GM12878 (cell line): Measurements from ENCODE around the gene TSPAN5. TPM values are rescaled to one million over a fixed set of nuclear protein-coding genes. Genes with fewer than 3 reads are reported as not detected.

Experiments used
- ATAC-seq: fragments of 200-7000 bp; cut with Tn5 transposase; 3 replicates; pipeline ENCODE4 v1.9.1; 2020; ENCODE audit warnings: mild to moderate bottlenecking, moderate library complexity
- BruUV-seq: library from RNA; stranded (reverse); fragments of 400-500 nt; replicated peaks from 2 replicates; lab custom pipeline; 2021; lab: Mats Ljungman, UMichigan
- CTCF ChIA-PET: fragments of 300-600 bp; sonication (Branson Sonifier 250); formaldehyde crosslinking; extraction: SDS; loops from one replicate; lab custom pipeline; 2021; ENCODE audit warnings: inconsistent platforms; lab: Yijun Ruan, JAX
- POLR2A ChIA-PET: fragments of 350-600 bp; formaldehyde crosslinking; extraction: SDS; loops from one replicate; lab custom pipeline; 2021; ENCODE audit warnings: inconsistent platforms; lab: Charles Lee
- RAD21 ChIA-PET: fragments of 300-600 bp; sonication (Branson Sonifier 250); formaldehyde crosslinking; loops from one replicate; lab custom pipeline; 2023; ENCODE audit warnings: antibody characterized with exemption; ENCODE audit not compliant: unreplicated experiment; lab: Charles Lee
- SMC1A ChIA-PET: fragments of 300-600 bp; sonication (Branson Sonifier 250); formaldehyde crosslinking; loops from one replicate; lab custom pipeline; 2023; ENCODE audit not compliant: unreplicated experiment, uncharacterized antibody; lab: Charles Lee
- DNase-seq: peaks from one replicate; pipeline ENCODE4 v3.0.0-alpha.2; 2011; ENCODE audit warnings: low read depth, low spot score
- FAIRE-seq: peaks from 3 replicates; lab custom pipeline; 2011; peaks lifted over from hg19 to GRCh38; lab: Jason Lieb, UNC
- H2AFZ ChIP-seq: 2 replicates; pipeline ENCODE4 v1.6.0; 2011; ENCODE audit warnings: low read depth, low read length, control low read depth; ENCODE audit not compliant: control insufficient read depth
- H3K27ac ChIP-seq: 2 replicates; pipeline ENCODE4 v1.5.1; 2011; ENCODE audit warnings: control low read depth; ENCODE audit not compliant: control insufficient read depth, insufficient read depth
- H3K27me3 ChIP-seq, 2 experiments: replicated peaks in 1 of 2; 2 replicates each; pipeline versions ENCODE4 v1.6.0 to v1.6.1; 2011; ENCODE audit warnings: low read length in 1 of 2; ENCODE audit not compliant: control insufficient read depth in 2 of 2, insufficient read depth in 2 of 2
- H3K36me3 ChIP-seq, 2 experiments: 2 replicates each; pipeline ENCODE4 v1.5.1; 2011; ENCODE audit warnings: low read length in 1 of 2; ENCODE audit not compliant: control insufficient read depth in 2 of 2, insufficient read depth in 2 of 2
- H3K4me1 ChIP-seq: 2 replicates; pipeline ENCODE4 v1.6.1; 2011; ENCODE audit warnings: mild to moderate bottlenecking, low read length, moderate library complexity, mixed read lengths; ENCODE audit not compliant: control insufficient read depth, insufficient read depth
- H3K4me2 ChIP-seq: 2 replicates; pipeline ENCODE4 v1.6.0; 2011; ENCODE audit warnings: control low read depth; ENCODE audit not compliant: control insufficient read depth, insufficient read depth
- H3K4me3 ChIP-seq: fragments of 200-600 bp; sonication (generic); 2 replicates; pipeline ENCODE4 v1.5.1; 2016
- H3K79me2 ChIP-seq: 2 replicates; pipeline ENCODE4 v1.6.0; 2011; ENCODE audit warnings: low read length; ENCODE audit not compliant: control insufficient read depth, insufficient read depth
- H3K9ac ChIP-seq: 2 replicates; pipeline ENCODE4 v1.8.0; 2011; ENCODE audit warnings: low read length, control low read depth, mixed read lengths; ENCODE audit not compliant: control insufficient read depth, insufficient read depth
- H3K9me3 ChIP-seq: replicated peaks from 3 replicates; pipeline ENCODE4 v1.5.1; 2011; ENCODE audit warnings: mild to moderate bottlenecking, low read length; ENCODE audit not compliant: control insufficient read depth, insufficient read depth
- H4K20me1 ChIP-seq: 2 replicates; pipeline ENCODE4 v1.6.0; 2011; ENCODE audit not compliant: control insufficient read depth, insufficient read depth
- BCL11A ChIP-seq: IDR thresholded peaks from 2 replicates; pipeline ENCODE4 v1.6.1; 2011; ENCODE audit warnings: low read depth, low read length
- CHD1 ChIP-seq: IDR thresholded peaks from 2 replicates; pipeline ENCODE4 v1.6.1; 2012; ENCODE audit warnings: low read depth, low read length, improper control_type of control experiment
- MEF2B ChIP-seq: fragments of 450-650 bp; IDR thresholded peaks from 2 replicates; pipeline ENCODE4 v1.6.1; 2018; ENCODE audit warnings: mild to moderate bottlenecking, moderate library complexity; ENCODE audit not compliant: partially characterized antibody, poor library complexity, severe bottlenecking
- MXI1 ChIP-seq: fragments of 150-350 bp; IDR thresholded peaks from 2 replicates; pipeline ENCODE4 v1.6.1; 2011; ENCODE audit warnings: low read depth, mild to moderate bottlenecking, inconsistent platforms, low read length, improper control_type of control experiment
- RBBP5 ChIP-seq: fragments of 200-600 bp; sonication (generic); conservative IDR thresholded peaks from 2 replicates; pipeline ENCODE4 v1.6.1; 2016
- STAT1 ChIP-seq: fragments of 450-650 bp; conservative IDR thresholded peaks from 2 replicates; pipeline ENCODE4 v1.6.1; 2014; ENCODE audit warnings: antibody characterized with exemption, mild to moderate bottlenecking
- SUPT20H ChIP-seq: IDR thresholded peaks from 2 replicates; pipeline ENCODE4 v1.6.1; 2011; ENCODE audit warnings: low read depth, mild to moderate bottlenecking, low read length, moderate library complexity, borderline replicate concordance; ENCODE audit not compliant: control insufficient read depth
- ZBED1 ChIP-seq: IDR thresholded peaks from 2 replicates; pipeline ENCODE4 v1.6.1; 2016; ENCODE audit warnings: borderline replicate concordance
- ZNF217 ChIP-seq: fragments of 450-650 bp; IDR thresholded peaks from 2 replicates; pipeline ENCODE4 v1.6.1; 2017; ENCODE audit warnings: antibody characterized with exemption, mild to moderate bottlenecking
- WGBS: methylation state at CpG from one replicate; pipeline ENCODE4 v1.1.6; 2016; ENCODE audit warnings: low lambda C conversion rate; ENCODE audit not compliant: insufficient replicate concordance, insufficient coverage; ENCODE audit errors: missing lambda C conversion rate; 5-methylcytosine and 5-hydroxymethylcytosine counted together
- in situ Hi-C: fragments of 300-500 bp; cut with MboI; formaldehyde crosslinking; loops from 9 replicates; pipeline ENCODE4 v1.14.3; 2018; ENCODE audit warnings: mixed read lengths
- intact Hi-C: fragments of 100-400 bp; cut with micrococcal nuclease; formaldehyde crosslinking; loops from one replicate; pipeline ENCODE4 v1.14.2; 2022; ENCODE audit not compliant: unreplicated experiment
- polyA plus RNA-seq, 11 experiments: library from polyadenylated mRNA; depleted of rRNA in 4 of 11; unstranded in 6 of 11; stranded (reverse) in 5 of 11; fragments of >200 nt; fragmentation: Nextera tagmentation in 4 of 11; fragmentation: Illumina TruSeq in 1 of 11; extraction: Ambion mirVana in 4 of 11; extraction: Trizol in 1 of 11; gene quantifications; 1 replicate in 1 of 11; 2 replicates in 10 of 11; pipeline versions ENCODE4 v1.2.1 to v1.2.3, GENCODE V29; 2011 to 2016; ENCODE audit warnings: inconsistent platforms in 2 of 11, missing spikeins in 2 of 11, low read depth in 1 of 11
- total RNA-seq, 4 experiments: library from RNA; depleted of rRNA in 3 of 4; stranded (reverse); fragments of >200 nt in 3 of 4; fragmentation: Illumina TruSeq in 1 of 4; extraction: Trizol in 1 of 4; gene quantifications; 2 replicates each; pipeline versions ENCODE4 v1.2.1 to v1.2.3, GENCODE V29; 2013 to 2021
- TF ChIP-seq, protein P1 (sequence below): IDR thresholded peaks from 2 replicates; pipeline ENCODE4 v1.6.1; 2012; ENCODE audit warnings: low read depth, low read length, improper control_type of control experiment
- TF ChIP-seq, protein P2 (sequence below): fragments of 450-650 bp; IDR thresholded peaks from 2 replicates; pipeline ENCODE4 v1.6.1; 2016; ENCODE audit warnings: mild to moderate bottlenecking
- TF ChIP-seq, protein P3 (sequence below): IDR thresholded peaks from 2 replicates; pipeline ENCODE4 v1.6.1; 2012; ENCODE audit warnings: mild to moderate bottlenecking, low read depth, low read length
- TF ChIP-seq, protein P4 (sequence below): fragments of 450-650 bp; formaldehyde crosslinking; IDR thresholded peaks from 2 replicates; pipeline ENCODE4 v1.4.0; 2022; ENCODE audit warnings: mild to moderate bottlenecking, moderate library complexity

TSPAN5 gene
- total and polyA plus RNA-seq, 10 of the 15 experiments (the other 5 are each of a cell fraction or from before 2014, with no cell fraction given): 0.09 to 8.2 (median 0.27) TPM

DNA sequence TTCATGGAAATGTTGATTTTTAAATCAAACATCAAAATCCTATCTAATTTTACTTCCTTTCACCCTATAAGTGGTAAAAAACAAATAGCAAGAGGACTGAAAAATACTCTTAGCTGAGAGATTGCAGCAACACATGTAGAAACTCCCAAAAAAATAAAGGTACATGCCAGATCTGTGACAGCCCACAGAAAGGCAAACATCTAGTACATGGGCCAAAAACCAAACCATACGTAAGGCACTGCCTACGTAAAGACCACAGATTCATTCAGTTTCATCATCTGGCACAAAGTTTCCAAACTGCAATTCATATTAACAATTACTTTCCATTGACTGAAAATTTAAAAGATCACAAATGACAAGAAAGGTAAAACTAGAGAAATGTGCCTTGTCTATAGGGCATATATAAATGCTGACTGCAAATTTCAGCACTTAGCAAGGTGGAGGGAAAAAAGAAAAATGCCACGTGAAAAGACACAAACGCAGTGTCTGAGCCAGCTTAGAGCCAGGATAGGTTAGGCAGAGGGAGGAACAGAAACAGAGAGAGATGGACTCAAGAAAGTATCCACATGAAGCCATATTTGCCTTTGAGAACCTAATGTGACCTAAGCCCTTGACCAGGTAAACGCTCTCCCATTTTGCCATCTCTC, 88.1 kb downstream of the TSPAN5 start:
- Histone ChIP-seq H3K4me2 (no peak overlapping the region), H3K27me3 (no peaks in the 10 kb centered on the region), H3K4me3 (no peak overlapping the region), H3K27ac (no peak overlapping the region), H2AFZ (no peak overlapping the region), H3K9ac (no peak overlapping the region), H4K20me1 (no peaks in the 10 kb centered on the region), H3K4me1 (no peaks in the 10 kb centered on the region), H3K79me2 (no peaks in the 10 kb centered on the region), H3K9me3 (no peaks in the 10 kb centered on the region), H3K36me3 (no peaks in the 10 kb centered on the region)
- BruUV-seq: no TSS peak
- ATAC-seq (no peak), DNase-seq (no peak), FAIRE-seq (no peak)
- in situ Hi-C loops: no loop called here
- ChIA-PET SMC1A (no interaction called here), RAD21 (no interaction called here), POLR2A (no interaction called here), CTCF (no interaction called here)
- WGBS: 59% methylated on average over 5 of the region's 5 CpGs
- intact Hi-C loops: no loop called here
- no peak for TF ChIP-seq RBBP5
- TF ChIP-seq, protein P1, sequence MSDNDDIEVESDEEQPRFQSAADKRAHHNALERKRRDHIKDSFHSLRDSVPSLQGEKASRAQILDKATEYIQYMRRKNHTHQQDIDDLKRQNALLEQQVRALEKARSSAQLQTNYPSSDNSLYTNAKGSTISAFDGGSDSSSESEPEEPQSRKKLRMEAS: no peak
- TF ChIP-seq CHD1: no peak
- TF ChIP-seq BCL11A: no peak
- TF ChIP-seq, protein P2, sequence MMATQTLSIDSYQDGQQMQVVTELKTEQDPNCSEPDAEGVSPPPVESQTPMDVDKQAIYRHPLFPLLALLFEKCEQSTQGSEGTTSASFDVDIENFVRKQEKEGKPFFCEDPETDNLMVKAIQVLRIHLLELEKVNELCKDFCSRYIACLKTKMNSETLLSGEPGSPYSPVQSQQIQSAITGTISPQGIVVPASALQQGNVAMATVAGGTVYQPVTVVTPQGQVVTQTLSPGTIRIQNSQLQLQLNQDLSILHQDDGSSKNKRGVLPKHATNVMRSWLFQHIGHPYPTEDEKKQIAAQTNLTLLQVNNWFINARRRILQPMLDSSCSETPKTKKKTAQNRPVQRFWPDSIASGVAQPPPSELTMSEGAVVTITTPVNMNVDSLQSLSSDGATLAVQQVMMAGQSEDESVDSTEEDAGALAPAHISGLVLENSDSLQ: no peak
- TF ChIP-seq ZBED1: no peak
- no peak for TF ChIP-seq MEF2B
- TF ChIP-seq, protein P3, sequence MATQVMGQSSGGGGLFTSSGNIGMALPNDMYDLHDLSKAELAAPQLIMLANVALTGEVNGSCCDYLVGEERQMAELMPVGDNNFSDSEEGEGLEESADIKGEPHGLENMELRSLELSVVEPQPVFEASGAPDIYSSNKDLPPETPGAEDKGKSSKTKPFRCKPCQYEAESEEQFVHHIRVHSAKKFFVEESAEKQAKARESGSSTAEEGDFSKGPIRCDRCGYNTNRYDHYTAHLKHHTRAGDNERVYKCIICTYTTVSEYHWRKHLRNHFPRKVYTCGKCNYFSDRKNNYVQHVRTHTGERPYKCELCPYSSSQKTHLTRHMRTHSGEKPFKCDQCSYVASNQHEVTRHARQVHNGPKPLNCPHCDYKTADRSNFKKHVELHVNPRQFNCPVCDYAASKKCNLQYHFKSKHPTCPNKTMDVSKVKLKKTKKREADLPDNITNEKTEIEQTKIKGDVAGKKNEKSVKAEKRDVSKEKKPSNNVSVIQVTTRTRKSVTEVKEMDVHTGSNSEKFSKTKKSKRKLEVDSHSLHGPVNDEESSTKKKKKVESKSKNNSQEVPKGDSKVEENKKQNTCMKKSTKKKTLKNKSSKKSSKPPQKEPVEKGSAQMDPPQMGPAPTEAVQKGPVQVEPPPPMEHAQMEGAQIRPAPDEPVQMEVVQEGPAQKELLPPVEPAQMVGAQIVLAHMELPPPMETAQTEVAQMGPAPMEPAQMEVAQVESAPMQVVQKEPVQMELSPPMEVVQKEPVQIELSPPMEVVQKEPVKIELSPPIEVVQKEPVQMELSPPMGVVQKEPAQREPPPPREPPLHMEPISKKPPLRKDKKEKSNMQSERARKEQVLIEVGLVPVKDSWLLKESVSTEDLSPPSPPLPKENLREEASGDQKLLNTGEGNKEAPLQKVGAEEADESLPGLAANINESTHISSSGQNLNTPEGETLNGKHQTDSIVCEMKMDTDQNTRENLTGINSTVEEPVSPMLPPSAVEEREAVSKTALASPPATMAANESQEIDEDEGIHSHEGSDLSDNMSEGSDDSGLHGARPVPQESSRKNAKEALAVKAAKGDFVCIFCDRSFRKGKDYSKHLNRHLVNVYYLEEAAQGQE: no peak
- no peak for TF ChIP-seq STAT1
- no peak for TF ChIP-seq MXI1
- TF ChIP-seq SUPT20H: no peak
- TF ChIP-seq, protein P4, sequence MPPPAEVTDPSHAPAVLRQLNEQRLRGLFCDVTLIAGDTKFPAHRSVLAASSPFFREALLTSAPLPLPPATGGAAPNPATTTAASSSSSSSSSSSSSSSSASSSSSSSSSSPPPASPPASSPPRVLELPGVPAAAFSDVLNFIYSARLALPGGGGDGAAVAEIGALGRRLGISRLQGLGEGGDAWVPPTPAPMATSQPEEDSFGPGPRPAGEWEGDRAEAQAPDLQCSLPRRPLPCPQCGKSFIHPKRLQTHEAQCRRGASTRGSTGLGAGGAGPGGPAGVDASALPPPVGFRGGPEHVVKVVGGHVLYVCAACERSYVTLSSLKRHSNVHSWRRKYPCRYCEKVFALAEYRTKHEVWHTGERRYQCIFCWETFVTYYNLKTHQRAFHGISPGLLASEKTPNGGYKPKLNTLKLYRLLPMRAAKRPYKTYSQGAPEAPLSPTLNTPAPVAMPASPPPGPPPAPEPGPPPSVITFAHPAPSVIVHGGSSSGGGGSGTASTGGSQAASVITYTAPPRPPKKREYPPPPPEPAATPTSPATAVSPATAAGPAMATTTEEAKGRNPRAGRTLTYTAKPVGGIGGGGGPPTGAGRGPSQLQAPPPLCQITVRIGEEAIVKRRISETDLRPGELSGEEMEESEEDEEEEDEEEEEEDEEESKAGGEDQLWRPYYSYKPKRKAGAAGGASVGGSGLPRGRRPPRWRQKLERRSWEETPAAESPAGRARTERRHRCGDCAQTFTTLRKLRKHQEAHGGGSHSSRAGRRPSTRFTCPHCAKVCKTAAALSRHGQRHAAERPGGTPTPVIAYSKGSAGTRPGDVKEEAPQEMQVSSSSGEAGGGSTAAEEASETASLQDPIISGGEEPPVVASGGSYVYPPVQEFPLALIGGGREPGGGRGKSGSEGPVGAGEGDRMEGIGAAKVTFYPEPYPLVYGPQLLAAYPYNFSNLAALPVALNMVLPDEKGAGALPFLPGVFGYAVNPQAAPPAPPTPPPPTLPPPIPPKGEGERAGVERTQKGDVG (CRISPR knock-in tag): no peak
- no peak for TF ChIP-seq ZNF217
